SK-N-SH (cell line): ENCODE results near the gene OR8U1. TPM values are rescaled to one million over a fixed set of nuclear protein-coding genes. Genes with fewer than 3 reads are reported as not detected.
"Not testable (repeated sequence)": the region's sequence is repeated elsewhere in the genome, so short reads cannot be mapped to it uniquely, and the experiment has no call there.

Source experiments
- CTCF ChIA-PET: fragments of 300-600, 350-600 bp; formaldehyde crosslinking; extraction: SDS; loops from one replicate; lab custom pipeline; 2021; lab: Yijun Ruan, JAX
- POLR2A ChIA-PET: fragments of 350-600 bp; sonication (Branson Sonifier 250); formaldehyde crosslinking; extraction: SDS; loops from one replicate; lab custom pipeline; 2020; ENCODE audit warnings: antibody characterized with exemption, inconsistent platforms; lab: Yijun Ruan, JAX
- DNase-seq: peaks from one replicate; pipeline ENCODE4 v3.0.0; 2012
- H2AFZ ChIP-seq: fragments of 200-600 bp; sonication (generic); 2 replicates; pipeline ENCODE4 v1.8.1; 2016; ENCODE audit warnings: antibody characterized with exemption, mild to moderate bottlenecking, low read depth
- H3F3A ChIP-seq: fragments of 200-600 bp; sonication (generic); replicated peaks from 2 replicates; pipeline ENCODE3; 2016; ENCODE audit warnings: antibody characterized with exemption, mild to moderate bottlenecking; ENCODE audit not compliant: insufficient read depth
- H3K27ac ChIP-seq, 2 experiments: fragments of 200-500 bp in 1 of 2; fragments of 200-600 bp in 1 of 2; sonication (Bioruptor generic) in 1 of 2; sonication (generic), shearing (Covaris generic) in 1 of 2; 2 replicates each; pipeline versions ENCODE4 v1.5.1 to v1.6.1; 2014 to 2016; ENCODE audit warnings: low read depth in 2 of 2, inconsistent platforms in 1 of 2, low read length in 1 of 2, mild to moderate bottlenecking in 1 of 2, mixed read lengths in 1 of 2
- H3K27me3 ChIP-seq: fragments of 200-600 bp; sonication (generic), shearing (Covaris generic); 2 replicates; pipeline ENCODE4 v1.6.1; 2016; ENCODE audit warnings: mixed run types; ENCODE audit not compliant: insufficient read depth
- H3K36me3 ChIP-seq, 2 experiments: fragments of 200-500 bp in 1 of 2; fragments of 200-600 bp in 1 of 2; sonication (Bioruptor generic) in 1 of 2; sonication (generic) in 1 of 2; replicated peaks in 1 of 2; 2 replicates each; pipeline versions ENCODE3 to v1.5.1; 2014 to 2016; ENCODE audit warnings: low read length in 1 of 2, mild to moderate bottlenecking in 1 of 2; ENCODE audit not compliant: insufficient read depth in 2 of 2, control insufficient read depth in 1 of 2
- H3K4me1 ChIP-seq, 2 experiments: fragments of 200-500 bp in 1 of 2; fragments of 200-600 bp in 1 of 2; sonication (Bioruptor generic) in 1 of 2; sonication (generic), shearing (Covaris generic) in 1 of 2; 2 replicates each; pipeline versions ENCODE4 v1.5.1 to v1.6.1; 2014 to 2016; ENCODE audit warnings: low read depth in 1 of 2, low read length in 1 of 2, mixed run types in 1 of 2; ENCODE audit not compliant: insufficient read depth in 2 of 2, control insufficient read depth in 1 of 2
- H3K4me2 ChIP-seq: fragments of 200-600 bp; sonication (generic), shearing (Covaris generic); 2 replicates; pipeline ENCODE4 v1.6.1; 2017; ENCODE audit warnings: mixed run types
- H3K4me3 ChIP-seq, 2 experiments: fragments of 200-500 bp in 1 of 2; fragments of 200-600 bp in 1 of 2; sonication (Bioruptor generic) in 1 of 2; sonication (generic), shearing (Covaris generic) in 1 of 2; 2 replicates each; pipeline versions ENCODE4 v1.5.1 to v1.8.1; 2014 to 2016; ENCODE audit warnings: low read depth in 2 of 2, inconsistent platforms in 1 of 2, low read length in 1 of 2, mild to moderate bottlenecking in 1 of 2, mixed read lengths in 1 of 2, moderate library complexity in 1 of 2
- H3K79me2 ChIP-seq: fragments of 200-600 bp; sonication (generic); 2 replicates; pipeline ENCODE4 v1.8.1; 2017; ENCODE audit warnings: mild to moderate bottlenecking; ENCODE audit not compliant: insufficient read depth
- H3K9ac ChIP-seq: fragments of 200-600 bp; sonication (generic); 2 replicates; pipeline ENCODE4 v1.6.1; 2017; ENCODE audit warnings: mixed run types
- H3K9me2 ChIP-seq: fragments of 200-600 bp; sonication (generic); 2 replicates; pipeline ENCODE4 v1.6.1; 2017; ENCODE audit warnings: mixed run types
- H3K9me3 ChIP-seq: fragments of 200-600 bp; sonication (generic); 2 replicates; pipeline ENCODE4 v1.6.1; 2017; ENCODE audit warnings: mixed run types, mild to moderate bottlenecking, moderate library complexity
- H4K20me1 ChIP-seq: fragments of 200-600 bp; sonication (generic); 2 replicates; pipeline ENCODE4 v1.6.1; 2017; ENCODE audit warnings: mild to moderate bottlenecking, mixed run types; ENCODE audit not compliant: insufficient read depth
- ELF1 ChIP-seq: IDR thresholded peaks from 2 replicates; pipeline ENCODE4 v1.4.0; 2012
- GATA2 ChIP-seq: sonication (generic); formaldehyde crosslinking; IDR thresholded peaks from 2 replicates; pipeline ENCODE4 v1.5.0; 2020; ENCODE audit warnings: mild to moderate bottlenecking, missing genetic modification reagents
- MAX ChIP-seq: IDR thresholded peaks from 2 replicates; pipeline ENCODE4 v1.4.0; 2012; ENCODE audit warnings: low read depth
- MXI1 ChIP-seq: IDR thresholded peaks from 2 replicates; pipeline ENCODE4 v1.6.1; 2012; ENCODE audit warnings: mild to moderate bottlenecking, low read depth, low read length, improper control_type of control experiment
- NFIC ChIP-seq: IDR thresholded peaks from 2 replicates; pipeline ENCODE4 v1.4.0; 2012; ENCODE audit warnings: borderline replicate concordance
- RFX5 ChIP-seq: IDR thresholded peaks from 2 replicates; pipeline ENCODE4 v1.6.1; 2012; ENCODE audit warnings: mild to moderate bottlenecking, improper control_type of control experiment, low read length
- SIN3A ChIP-seq: IDR thresholded peaks from 2 replicates; pipeline ENCODE4 v1.6.1; 2012; ENCODE audit warnings: low read depth, mild to moderate bottlenecking, low read length, moderate library complexity, borderline replicate concordance
- SMC3 ChIP-seq: IDR thresholded peaks from 2 replicates; pipeline ENCODE4 v1.6.1; 2012; ENCODE audit warnings: low read depth, low read length, improper control_type of control experiment
- YY1 ChIP-seq: IDR thresholded peaks from 2 replicates; pipeline ENCODE4 v1.4.0; 2012; ENCODE audit warnings: low read depth, mild to moderate bottlenecking
- WGBS: methylation state at CpG from one replicate; pipeline ENCODE4 v1.1.6; 2017; ENCODE audit warnings: low lambda C conversion rate; 5-methylcytosine and 5-hydroxymethylcytosine counted together
- polyA plus RNA-seq, 3 experiments: library from polyadenylated mRNA; depleted of rRNA; stranded (reverse); fragments of >200 nt; gene quantifications; 2 replicates each; pipeline ENCODE4 v1.2.3, GENCODE V29; 2012
- TF ChIP-seq, protein P1 (sequence below): fragments of 200-600 bp; sonication (generic); IDR thresholded peaks from 2 replicates; pipeline ENCODE4 v1.6.1; 2017; ENCODE audit warnings: antibody characterized with exemption, mild to moderate bottlenecking, moderate library complexity
- TF ChIP-seq, protein P2 (sequence below): IDR thresholded peaks from 2 replicates; pipeline ENCODE4 v1.6.1; 2012; ENCODE audit warnings: mild to moderate bottlenecking, low read depth, low read length, moderate library complexity
- TF ChIP-seq, protein P3 (sequence below): IDR thresholded peaks from 2 replicates; pipeline ENCODE4; 2012

Gene OR8U1
- polyA plus RNA-seq, 1 of the 3 experiments (the other 2 are of a cell fraction), result not detected

GRCh38 chr11:56396047-56396446 is 20.6 kb downstream of the OR8U1 start:
- 0 out of 2 replicates have a peak, but pooled peaks cover 2% of the 10 kb centered on the region for H3K9me2 ChIP-seq
- ChIA-PET POLR2A (no interaction called here), CTCF (no interaction called here)
- H3F3A ChIP-seq, result no peaks in the 10 kb centered on the region
- no peak overlapping the region for H3K9ac ChIP-seq
- H3K36me3 ChIP-seq, result no peaks in the 10 kb centered on the region
- H3K4me3 ChIP-seq, result no peak overlapping the region
- no peak overlapping the region for H3K27ac ChIP-seq
- no peaks in the 10 kb centered on the region for H3K79me2 ChIP-seq
- no peaks in the 10 kb centered on the region; the same call in 1 of the 2 replicates for H3K27me3 ChIP-seq
- H3K4me1 ChIP-seq, result no peaks in the 10 kb centered on the region
- H2AFZ ChIP-seq, result no peak overlapping the region
- H4K20me1 ChIP-seq, result no peaks in the 10 kb centered on the region
- no peak for TF ChIP-seq NFIC
- TF ChIP-seq MAX, result no peak
- TF ChIP-seq, protein P1, sequence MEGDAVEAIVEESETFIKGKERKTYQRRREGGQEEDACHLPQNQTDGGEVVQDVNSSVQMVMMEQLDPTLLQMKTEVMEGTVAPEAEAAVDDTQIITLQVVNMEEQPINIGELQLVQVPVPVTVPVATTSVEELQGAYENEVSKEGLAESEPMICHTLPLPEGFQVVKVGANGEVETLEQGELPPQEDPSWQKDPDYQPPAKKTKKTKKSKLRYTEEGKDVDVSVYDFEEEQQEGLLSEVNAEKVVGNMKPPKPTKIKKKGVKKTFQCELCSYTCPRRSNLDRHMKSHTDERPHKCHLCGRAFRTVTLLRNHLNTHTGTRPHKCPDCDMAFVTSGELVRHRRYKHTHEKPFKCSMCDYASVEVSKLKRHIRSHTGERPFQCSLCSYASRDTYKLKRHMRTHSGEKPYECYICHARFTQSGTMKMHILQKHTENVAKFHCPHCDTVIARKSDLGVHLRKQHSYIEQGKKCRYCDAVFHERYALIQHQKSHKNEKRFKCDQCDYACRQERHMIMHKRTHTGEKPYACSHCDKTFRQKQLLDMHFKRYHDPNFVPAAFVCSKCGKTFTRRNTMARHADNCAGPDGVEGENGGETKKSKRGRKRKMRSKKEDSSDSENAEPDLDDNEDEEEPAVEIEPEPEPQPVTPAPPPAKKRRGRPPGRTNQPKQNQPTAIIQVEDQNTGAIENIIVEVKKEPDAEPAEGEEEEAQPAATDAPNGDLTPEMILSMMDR, result peak; percentile 23
- TF ChIP-seq SIN3A, result no peak
- no peaks in the 10 kb centered on the region for H3K9me3 ChIP-seq
- no peak for DNase-seq
- 1% methylated on average over 3 of the region's 3 CpGs for WGBS
- no peak overlapping the region for H3K4me2 ChIP-seq

- DNase-seq, H3K27me3 ChIP-seq, H3K9me2 ChIP-seq, H3K27ac ChIP-seq, H3K36me3 ChIP-seq, H3F3A ChIP-seq, H3K9ac ChIP-seq, H4K20me1 ChIP-seq, POLR2A ChIA-PET, H3K9me3 ChIP-seq, H3K79me2 ChIP-seq, H3K4me1 ChIP-seq, H2AFZ ChIP-seq, CTCF ChIA-PET: not testable (repeated sequence)
- H3K4me3 ChIP-seq, result peak overlapping the region in 1 of 2 experiments; percentile 37; a peak in 1 of 4 replicates
- WGBS, result 12% methylated on average over 7 of the region's 27 CpGs
- peak overlapping the region; percentile 52; the same call in 1 of the 2 replicates for H3K4me2 ChIP-seq
Measured at GRCh38 chr11:56401858-56402461, 26.5 kb downstream of the OR8U1 start.

DNA sequence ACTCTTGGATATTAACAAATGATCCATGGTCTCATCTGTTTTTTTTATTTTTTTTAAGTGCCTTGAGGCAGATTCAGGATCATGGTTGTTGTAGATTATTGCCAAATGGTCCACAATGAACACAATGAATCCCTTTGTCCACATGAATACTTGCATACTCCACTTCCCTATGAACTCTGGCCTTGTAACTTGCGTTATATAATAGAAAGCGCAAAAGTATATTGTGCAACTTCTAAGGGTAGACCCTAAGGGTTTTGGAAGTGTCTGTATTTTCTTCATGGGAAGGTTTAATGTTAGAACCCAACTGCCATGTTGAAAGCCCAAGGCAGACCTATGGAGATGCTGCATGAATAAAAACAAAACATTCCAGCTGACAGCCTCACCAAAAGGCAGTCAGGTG is 29.0 kb downstream of the OR8U1 start:
- Histone ChIP-seq H3K4me2 (no peak overlapping the region), H3K4me3 (no peak overlapping the region), H3K9me3 (no peaks in the 10 kb centered on the region), H3K79me2 (no peaks in the 10 kb centered on the region), H2AFZ (no peak overlapping the region), H3K9ac (no peak overlapping the region), H3K4me1 (no peaks in the 10 kb centered on the region), H4K20me1 (no peaks in the 10 kb centered on the region), H3K9me2 (no peaks in the 10 kb centered on the region), H3F3A (no peaks in the 10 kb centered on the region), H3K27ac (no peak overlapping the region), H3K36me3 (no peaks in the 10 kb centered on the region), H3K27me3 (no peaks in the 10 kb centered on the region; the same call in 1 of the 2 replicates)
- ChIA-PET POLR2A (no interaction called here), CTCF (no interaction called here)
- no peak for DNase-seq
- WGBS, result 10% methylated on average over 2 of the region's 2 CpGs
- TF ChIP-seq GATA2, result no peak
- TF ChIP-seq, protein P2, sequence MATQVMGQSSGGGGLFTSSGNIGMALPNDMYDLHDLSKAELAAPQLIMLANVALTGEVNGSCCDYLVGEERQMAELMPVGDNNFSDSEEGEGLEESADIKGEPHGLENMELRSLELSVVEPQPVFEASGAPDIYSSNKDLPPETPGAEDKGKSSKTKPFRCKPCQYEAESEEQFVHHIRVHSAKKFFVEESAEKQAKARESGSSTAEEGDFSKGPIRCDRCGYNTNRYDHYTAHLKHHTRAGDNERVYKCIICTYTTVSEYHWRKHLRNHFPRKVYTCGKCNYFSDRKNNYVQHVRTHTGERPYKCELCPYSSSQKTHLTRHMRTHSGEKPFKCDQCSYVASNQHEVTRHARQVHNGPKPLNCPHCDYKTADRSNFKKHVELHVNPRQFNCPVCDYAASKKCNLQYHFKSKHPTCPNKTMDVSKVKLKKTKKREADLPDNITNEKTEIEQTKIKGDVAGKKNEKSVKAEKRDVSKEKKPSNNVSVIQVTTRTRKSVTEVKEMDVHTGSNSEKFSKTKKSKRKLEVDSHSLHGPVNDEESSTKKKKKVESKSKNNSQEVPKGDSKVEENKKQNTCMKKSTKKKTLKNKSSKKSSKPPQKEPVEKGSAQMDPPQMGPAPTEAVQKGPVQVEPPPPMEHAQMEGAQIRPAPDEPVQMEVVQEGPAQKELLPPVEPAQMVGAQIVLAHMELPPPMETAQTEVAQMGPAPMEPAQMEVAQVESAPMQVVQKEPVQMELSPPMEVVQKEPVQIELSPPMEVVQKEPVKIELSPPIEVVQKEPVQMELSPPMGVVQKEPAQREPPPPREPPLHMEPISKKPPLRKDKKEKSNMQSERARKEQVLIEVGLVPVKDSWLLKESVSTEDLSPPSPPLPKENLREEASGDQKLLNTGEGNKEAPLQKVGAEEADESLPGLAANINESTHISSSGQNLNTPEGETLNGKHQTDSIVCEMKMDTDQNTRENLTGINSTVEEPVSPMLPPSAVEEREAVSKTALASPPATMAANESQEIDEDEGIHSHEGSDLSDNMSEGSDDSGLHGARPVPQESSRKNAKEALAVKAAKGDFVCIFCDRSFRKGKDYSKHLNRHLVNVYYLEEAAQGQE, result no peak
- TF ChIP-seq ELF1, result no peak
- TF ChIP-seq RFX5, result no peak
- TF ChIP-seq, protein P3, sequence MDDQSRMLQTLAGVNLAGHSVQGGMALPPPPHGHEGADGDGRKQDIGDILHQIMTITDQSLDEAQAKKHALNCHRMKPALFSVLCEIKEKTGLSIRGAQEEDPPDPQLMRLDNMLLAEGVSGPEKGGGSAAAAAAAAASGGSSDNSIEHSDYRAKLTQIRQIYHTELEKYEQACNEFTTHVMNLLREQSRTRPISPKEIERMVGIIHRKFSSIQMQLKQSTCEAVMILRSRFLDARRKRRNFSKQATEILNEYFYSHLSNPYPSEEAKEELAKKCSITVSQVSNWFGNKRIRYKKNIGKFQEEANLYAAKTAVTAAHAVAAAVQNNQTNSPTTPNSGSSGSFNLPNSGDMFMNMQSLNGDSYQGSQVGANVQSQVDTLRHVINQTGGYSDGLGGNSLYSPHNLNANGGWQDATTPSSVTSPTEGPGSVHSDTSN, result no peak
- no peak for TF ChIP-seq YY1
- no peak for TF ChIP-seq SMC3
- TF ChIP-seq, protein P1, result no peak
- TF ChIP-seq MXI1, result no peak
